GM18505 (cell line): Measurements from ENCODE around the gene CLIP2.
A peak's percentile ranks its signal among the peaks of the same experiment; 100 is the strongest.
"Not testable (repeated sequence)": the region's sequence is repeated elsewhere in the genome, so short reads cannot be mapped to it uniquely, and the experiment has no call there.

Source experiments
- ATAC-seq: cut with Tn5 transposase; IDR thresholded peaks from one replicate; pipeline ENCODE4 v1.9.1; 2021; ENCODE audit not compliant: unreplicated experiment
- POLR2A ChIP-seq: IDR thresholded peaks from 4 replicates; pipeline ENCODE4 v1.6.1; 2011; ENCODE audit warnings: borderline replicate concordance; ENCODE audit not compliant: insufficient read depth, insufficient read length; ENCODE audit errors: extremely low read depth

The CLIP2 gene

GRCh38 chr7:74289018-74289658 is at the start of gene CLIP2:
TSS of gene CLIP2 (plus strand) at chr7:74289407. CDS start at chr7:74317547, 28,140 bp downstream.
- peak; percentile 41 for ATAC-seq
- peak; percentile 76 for TF ChIP-seq POLR2A

DNA sequence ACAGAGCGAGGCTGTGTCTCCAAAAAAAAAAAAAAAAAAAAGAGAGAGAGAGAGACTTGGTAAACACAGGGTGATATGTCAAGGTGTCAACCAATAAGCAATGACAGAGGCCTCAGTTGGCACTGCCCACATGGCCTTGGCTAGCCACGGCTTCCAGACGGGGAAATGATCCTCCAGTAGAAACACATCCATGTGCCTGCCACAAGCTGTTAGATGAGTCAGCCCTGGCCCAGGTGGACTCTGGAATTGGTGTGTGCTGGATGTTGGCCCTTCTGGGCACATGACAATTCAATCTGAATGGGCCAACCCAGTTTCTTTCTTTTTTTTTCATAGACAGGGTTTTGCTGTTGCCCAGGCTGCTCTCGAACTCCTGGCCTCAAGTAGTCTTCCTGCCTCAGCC is 48.7 kb upstream of the CLIP2 start:
- no peak for ATAC-seq
- TF ChIP-seq POLR2A: no peak

- ATAC-seq: no peak
Observed at GRCh38 chr7:74242122-74242443, 47.1 kb upstream of the CLIP2 start.

DNA sequence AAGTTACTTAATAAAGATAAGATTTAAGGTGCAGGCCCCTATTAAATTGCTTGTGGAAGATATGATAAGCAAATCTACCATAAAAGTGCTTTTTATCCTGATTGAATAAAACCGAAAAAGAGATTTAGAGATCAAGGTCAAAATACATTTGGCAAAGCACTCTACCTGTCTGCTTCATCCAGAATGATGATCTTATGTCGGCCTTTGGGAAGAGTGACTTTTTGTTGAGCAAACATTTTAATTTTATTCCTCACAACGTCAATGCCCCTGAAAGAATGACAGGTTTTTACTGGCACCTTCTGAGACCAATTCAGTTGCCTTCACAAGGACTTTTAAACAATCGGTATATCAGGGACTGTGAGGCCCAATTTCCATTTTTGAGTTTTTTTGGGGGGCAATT is 42.7 kb upstream of the CLIP2 start:
- TF ChIP-seq POLR2A: no peak
- no peak for ATAC-seq

More at GRCh38 chr7:74242122-74242443, 47.1 kb upstream of the CLIP2 start:
- no peak for TF ChIP-seq POLR2A

DNA sequence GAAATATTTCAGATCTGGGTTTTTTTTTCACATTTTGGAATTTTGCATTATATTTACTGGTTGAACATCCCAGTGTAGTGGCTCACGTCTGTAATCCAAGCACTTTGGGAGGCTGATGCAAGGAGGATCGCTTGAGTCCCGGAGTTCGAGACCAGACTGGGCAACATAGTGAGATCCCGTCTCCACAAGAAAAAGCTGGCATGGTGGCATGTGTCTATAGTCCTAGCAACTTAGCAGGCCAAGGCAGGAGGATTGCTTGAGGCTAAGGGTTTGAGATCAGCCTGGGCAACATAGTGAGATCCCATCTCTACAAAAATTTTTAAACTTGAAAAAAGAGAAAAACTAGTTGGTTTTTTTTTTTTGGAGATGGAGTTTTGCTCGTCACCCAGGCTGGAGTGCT is 41.1 kb upstream of the CLIP2 start:
- TF ChIP-seq POLR2A: no peak
- no peak for ATAC-seq

GRCh38 chr7:74249058-74249457 is 40.1 kb upstream of the CLIP2 start:
- not testable (repeated sequence) for ATAC-seq

GRCh38 chr7:74252893-74253292 is 36.3 kb upstream of the CLIP2 start:
- ATAC-seq: no peak
- TF ChIP-seq POLR2A: no peak

GRCh38 chr7:74253331-74253730 is 35.9 kb upstream of the CLIP2 start:
- ATAC-seq: no peak
- no peak for TF ChIP-seq POLR2A

GRCh38 chr7:74253835-74254128 is 35.4 kb upstream of the CLIP2 start:
- TF ChIP-seq POLR2A: no peak
- no peak for ATAC-seq

GRCh38 chr7:74254129-74254857 is 34.9 kb upstream of the CLIP2 start, which contains the start of gene RFC2:
TSS of gene RFC2 (minus strand) at chr7:74254399. CDS start at chr7:74254383, 16 bp downstream.
- peak; percentile 75 for TF ChIP-seq POLR2A
- peak; percentile 93 for ATAC-seq

DNA sequence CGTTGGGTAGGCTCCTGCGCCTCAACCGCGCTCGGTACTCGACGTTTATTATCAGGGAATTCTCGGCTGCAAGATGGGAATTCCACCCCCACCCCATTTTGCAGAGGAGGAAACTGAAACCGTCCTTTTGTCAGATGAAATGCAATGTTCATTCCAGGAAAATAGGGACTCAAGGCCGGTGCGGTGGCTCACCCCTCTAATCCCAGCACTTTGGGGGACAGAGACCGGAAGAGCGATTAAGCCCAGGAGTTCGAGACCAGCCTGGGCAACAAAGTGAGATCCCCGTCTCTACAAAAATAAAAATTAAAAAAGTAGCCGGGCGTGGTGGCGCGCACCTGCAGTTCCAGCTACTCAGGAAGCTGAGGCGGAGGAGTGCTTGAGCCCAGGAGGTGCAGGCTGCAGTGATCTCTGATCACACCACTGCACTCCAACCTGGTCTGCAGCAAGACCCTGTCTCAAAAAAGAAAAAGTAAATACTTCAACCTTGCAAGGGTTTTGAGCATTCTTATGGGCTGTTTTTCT is 34.3 kb upstream of the CLIP2 start:
- ATAC-seq: no peak

DNA sequence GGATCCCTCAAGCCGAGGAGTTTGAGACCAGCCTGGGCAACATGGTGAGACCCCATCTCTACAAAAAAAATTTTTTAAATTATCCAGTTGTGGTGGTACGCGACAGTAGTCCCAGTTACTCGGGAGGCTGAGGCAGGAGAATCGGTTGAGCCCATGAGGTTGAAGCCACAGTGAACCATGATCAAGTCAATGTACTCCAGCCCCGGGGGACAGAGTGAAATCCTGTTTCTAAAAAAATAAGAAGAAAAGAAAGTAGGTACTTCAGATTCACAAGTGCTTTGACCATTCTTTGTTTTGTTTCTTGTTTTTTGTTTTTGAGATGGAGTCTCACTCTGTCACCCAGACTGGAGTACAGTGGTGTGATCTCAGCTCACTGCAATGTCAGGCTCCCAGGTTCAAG is 33.7 kb upstream of the CLIP2 start:
- ATAC-seq: not testable (repeated sequence)

More for the DNA sequence above, 34.3 kb upstream of the CLIP2 start:
- TF ChIP-seq POLR2A: no peak

GRCh38 chr7:74256491-74257408 is 32.5 kb upstream of the CLIP2 start:
- TF ChIP-seq POLR2A: no peak
- ATAC-seq: no peak

DNA sequence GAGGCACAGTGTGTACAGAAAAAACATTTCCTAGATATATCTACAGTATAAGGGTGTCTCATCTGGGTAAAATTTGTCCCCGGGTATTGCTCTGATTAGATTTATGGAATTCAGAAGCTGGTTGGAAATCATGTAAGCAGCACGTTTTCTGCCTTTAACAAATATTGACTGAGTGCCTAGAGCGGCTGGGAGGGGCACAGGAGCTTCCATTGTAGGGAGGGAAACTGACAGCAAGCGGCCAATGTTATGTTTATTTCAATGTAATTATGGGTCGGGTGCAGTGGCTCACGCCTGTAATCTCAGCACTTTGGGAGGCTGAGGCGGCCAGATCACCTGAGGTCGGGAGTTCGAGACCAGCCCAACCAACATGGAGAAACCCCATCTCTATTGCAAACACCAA is 30.6 kb upstream of the CLIP2 start:
- TF ChIP-seq POLR2A: no peak
- ATAC-seq: no peak

DNA sequence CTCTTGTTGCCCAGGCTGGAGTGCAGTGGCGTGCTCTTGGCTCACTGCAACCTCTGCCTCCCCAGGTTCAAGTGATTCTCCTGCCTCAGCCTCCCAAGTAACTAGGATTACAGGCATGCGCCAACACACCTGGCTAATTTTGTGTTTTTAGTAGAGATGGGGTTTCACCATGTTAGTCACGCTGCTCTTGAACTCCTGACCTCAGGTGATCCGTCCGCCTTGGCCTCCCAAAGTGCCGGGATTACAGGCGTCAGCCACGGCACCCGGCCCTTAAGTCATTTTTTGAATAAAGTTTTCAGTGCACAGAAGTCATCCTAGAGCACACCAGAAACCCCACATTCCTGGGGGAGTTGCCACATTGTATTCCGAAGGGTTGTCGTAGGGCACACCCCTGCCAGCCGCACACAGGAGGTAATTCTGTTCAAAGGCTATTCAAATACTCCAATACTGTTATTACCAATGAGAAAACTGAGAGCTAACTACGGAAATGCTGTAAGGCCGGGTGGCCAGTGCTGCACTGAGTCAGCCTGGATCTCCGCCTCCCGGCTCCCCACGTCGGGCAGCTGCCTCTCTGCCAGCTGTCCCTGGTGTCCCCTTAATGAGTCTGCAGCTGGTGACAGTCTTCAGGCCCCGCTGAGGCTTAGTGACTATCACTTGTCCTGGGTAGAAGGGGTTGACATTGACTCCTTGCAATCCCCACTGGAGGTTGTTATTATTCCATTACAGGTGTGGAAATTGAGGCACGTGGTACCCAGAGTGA is 26.4 kb upstream of the CLIP2 start:
- TF ChIP-seq POLR2A: no peak
- no peak for ATAC-seq
